DMS153 treated with DMSO at 0.1 percent for 48 hours (cell line): ENCODE data around the gene CHD5.

Source experiments
- DNase-seq: peaks from one replicate; lab custom pipeline; 2025; ENCODE audit not compliant: unreplicated experiment; lab: John Stamatoyannopoulos, UW

Gene CHD5

DNA sequence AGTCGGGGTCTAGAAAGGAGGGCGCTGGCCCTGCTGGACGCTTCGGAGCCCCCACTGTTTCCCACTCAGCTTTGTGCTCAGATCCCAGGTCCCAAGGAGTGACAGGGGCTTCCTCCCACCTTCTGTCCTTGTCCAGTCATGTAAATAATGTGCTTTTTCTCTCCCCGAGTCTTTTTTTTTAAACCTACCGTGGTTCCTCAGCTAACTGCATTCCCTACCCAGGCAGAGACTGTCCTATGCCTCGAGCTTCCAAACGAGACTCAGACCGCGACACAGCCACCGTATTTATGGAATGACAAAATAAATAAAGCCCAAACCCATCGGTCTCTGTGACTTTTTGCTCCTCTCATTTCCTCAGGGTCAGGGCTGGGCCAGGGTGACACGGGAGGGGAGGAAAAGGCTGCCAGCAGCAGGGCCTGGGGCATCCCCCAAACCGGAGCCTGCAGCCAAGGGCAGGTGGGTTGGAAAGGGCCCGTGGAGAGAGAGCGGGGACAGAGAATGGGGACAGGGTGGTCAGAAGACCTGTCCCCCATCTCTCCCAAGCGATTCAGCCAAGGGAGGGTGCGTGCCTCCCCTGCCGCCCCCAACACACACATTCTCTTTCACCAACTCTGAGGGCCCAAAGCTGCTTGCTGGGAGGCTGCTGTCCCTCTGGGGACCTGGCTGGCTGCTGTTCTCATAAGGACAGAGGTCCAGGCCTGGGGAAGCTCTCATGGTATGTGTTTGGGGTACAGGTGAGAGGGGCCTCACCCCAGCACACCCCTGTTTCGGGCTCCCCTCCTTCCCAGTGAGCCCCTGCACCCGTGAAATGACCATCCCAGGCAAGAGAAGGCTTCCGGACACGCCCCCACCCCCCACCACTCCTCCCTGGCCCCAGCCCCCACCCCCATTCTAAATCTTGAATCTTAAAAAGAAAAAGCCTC is 79.0 kb downstream of the CHD5 start:
- no peak for DNase-seq

DNA sequence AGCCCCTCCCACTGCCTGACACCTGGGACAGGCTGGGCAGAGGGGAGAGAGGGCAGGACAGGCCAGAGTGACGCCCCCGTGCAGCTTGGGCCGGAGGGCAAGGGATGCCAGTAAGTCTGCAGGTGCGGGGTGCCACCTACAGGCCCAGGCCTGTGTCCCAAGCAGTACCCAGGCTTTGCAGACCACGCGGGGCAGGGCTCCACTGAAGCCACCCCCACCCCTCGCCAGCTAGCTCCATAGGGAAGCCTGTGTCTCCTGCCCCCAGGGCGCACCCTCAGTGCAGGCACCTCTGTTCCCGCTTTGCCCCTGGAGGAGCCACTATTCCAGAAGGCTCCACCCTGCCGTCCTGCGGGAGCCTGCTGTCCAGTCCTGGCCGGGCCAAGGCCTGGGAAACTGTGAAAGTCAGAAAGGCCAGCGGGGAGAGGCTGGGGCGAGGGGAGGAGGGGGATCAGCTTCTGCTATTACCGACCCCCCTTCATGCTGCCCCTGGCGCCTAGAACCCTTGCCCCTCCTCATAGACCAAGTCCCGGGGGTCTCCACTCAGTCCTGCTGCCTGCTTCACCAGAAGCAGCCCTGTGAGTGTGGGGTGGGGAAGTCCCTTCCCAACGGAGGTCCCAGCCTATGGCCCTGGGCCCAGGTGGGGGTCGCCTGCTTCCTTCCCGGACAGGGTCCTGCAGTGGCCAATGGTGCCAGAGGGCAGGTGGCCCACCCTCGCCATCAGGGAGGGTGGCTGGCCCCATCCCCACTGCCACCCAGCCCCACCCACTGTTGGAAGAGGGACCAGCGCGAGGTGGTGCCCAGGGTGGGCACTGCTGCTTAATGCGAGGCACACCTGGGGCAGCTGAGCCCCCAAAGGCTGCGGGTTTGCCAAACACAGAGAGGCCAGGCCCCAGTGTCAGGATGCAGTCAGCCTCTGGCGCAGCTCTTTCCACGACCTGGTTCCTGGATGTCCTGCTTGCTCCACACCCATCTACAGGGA is 80.0 kb downstream of the CHD5 start:
- no peak for DNase-seq

DNA sequence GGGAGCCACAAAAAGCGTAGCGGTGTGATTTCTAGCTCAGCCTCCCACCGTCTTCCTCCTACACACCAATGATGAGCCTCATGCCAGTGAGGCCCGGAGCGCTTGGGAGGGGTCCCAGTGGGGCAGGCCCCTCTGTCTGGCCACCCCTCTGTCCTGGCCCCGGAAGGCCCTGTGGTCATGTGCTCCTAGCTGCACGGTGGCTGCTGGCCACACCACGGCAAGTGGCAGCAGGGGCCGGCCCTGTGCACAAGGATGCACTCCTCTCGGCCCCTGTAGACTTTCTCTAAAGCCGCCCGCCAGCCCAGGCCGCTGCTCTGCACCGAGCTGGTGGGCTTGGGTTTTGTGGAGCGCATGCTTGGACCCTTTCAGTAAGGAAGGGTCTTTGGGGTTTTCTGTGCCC is 80.8 kb downstream of the CHD5 start:
- DNase-seq, result no peak

DNA sequence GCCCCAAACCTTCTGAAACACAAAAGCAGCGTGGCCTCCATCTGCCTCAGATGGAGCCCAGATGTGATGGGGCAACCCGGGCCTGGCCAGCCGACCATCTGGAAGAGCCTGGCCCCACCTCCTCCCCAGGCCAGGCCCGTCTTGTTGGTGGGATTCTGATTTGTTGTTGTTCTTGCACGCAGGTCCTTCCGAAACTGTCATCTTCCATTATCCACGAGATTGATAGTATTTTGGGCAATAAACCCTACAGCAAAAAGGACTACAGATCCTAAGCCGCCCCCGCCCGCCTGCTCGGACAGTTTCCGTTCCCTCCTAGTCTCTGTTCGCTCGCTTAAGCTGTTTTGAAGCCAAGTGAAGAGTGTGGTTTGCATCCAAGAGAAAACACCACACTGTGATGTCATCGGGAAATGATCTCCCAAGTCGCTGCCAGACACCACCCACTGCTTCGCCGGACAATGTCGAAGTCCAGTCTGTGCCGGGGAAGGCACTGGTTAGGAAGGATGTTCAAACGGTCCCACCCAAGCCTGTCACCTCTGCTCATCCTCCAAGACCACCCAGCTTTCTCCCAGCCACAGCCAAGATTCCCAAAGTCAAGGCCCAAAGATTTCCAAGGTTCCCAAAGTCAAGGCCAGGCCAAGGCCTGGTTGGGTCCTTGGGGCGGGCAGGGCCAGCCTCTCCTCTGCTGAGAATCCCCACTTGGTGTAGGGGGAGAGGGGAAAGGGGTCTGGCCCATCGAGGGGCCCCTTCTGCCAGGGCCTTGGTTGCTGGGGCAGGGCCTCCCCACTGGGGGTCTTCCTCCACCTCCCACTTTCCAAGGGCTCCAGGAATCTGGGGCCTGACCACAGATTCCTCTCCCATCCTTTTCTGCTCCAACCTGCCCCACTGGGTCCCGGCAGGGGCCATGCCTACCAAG is 81.6 kb downstream of the CHD5 start:
- no peak for DNase-seq

DNA sequence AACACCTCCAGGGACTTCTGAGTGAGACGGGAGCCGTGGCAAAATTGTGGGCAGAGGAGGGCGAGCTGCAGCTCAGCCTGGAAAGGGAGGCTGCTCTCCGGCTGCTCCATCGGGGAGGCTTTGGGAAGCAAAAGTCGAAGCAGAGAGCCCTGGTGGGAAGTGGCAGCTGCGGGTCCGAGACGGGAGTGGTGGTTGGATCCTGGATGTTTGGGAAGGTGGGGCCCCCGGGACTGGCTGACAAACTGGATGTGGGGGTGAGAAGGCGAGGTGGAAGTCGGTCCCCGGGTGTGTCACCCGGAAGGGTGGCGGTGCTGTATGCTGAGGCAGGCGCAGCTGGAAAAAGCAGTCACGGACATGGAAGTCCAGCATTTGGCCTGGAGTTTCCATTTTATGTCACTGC is 82.3 kb downstream of the CHD5 start:
- no peak for DNase-seq

DNA sequence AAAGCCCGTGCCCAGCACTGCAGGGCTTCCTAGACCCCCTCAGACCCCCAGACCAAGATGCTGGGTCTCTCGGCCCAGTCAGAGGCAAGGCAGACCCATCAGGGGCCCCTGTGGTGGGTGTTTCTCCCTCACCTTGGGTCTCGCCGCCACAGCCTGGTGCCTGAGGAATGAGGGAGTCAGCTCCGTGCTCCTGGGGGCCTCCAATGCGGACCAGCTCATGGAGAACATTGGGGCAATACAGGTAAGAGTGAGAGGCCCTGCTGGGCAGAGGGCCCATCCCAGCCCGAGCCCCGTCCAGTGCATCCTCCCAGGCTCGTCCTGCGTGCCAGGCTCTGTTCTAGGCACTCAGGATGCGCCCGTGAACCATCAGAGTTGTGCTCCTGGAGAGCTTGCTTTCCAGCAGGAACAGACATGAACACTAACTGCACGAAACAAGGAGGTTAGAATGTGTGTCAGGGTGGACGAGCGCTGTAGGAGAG is 83.0 kb downstream of the CHD5 start:
- DNase-seq, result no peak

DNA sequence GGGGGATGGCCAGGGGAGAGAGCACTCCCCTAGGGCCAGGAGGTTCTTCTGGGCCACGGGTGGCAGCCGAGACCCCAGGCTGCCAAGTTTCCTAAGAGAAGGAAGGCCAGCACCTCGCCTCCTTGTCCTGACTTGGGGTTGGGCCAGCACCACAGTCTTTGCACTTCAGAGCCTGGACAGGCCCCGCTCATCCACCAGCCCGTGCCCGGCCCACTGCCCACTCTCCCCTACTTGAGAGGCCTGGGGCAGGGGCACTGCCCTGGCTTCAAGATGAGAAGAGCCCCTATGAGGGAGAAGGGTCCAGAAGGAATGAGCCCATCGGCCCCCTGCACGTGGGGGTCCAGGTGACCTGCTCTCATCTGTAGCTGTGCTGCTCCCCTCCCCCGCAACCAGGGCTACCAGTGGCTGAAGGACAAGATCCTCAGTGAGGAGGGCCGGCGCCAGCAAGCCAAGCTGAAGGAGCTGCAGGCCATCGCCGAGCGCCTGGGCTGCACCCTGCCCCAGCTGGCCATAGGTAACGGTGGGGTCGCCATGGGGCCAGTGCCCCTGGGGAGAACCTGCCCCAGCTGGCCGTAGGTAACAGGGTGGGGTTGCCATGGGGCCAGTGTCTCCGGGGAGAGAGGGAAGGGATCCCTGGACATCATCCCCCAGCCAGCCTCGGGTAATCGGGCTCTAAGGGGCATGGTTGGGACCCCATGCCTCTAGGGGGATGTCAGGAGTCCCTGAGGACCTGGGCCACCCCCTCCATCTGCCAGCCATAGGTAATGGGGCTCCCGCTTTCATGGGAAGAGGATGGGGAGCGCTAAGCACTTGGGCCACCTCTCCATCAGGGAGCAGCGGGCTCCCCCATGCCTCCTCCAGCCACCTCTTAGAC is 83.6 kb downstream of the CHD5 start:
- DNase-seq, result no peak

DNA sequence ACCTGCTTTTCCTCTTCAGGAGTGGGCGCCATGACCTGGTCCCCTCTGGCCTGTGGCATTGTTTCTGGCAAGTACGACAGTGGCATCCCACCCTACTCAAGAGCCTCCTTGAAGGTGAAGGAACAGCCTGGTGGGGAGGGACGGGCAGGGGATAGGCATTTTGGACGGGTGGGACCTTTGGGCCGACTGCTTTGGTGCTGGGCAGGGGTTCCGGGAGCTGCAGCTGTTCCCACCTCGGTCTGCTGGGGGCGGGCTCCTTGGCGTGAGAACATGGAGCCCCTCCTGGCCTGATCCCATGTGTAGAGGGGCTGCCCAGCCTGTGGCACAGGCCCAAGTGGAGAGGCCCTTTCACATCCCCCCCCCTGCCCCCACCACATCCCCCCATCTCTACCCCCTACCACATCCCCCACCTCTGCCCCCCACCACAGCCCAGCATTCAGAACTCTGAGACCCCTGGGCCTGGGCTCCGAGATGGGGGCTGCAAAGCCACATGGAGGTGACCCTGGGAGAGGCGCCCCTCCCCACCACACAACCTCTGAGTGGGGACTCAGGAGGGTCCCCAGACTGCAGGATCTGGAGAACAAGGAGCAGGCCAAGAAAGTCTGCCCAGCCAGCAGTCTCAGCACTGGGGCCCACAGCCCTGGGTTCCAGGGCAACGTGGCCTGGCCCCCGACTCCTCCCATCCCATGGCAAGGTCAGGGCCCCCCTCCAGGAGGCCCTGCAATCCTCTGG is 84.4 kb downstream of the CHD5 start:
- DNase-seq, result no peak

DNA sequence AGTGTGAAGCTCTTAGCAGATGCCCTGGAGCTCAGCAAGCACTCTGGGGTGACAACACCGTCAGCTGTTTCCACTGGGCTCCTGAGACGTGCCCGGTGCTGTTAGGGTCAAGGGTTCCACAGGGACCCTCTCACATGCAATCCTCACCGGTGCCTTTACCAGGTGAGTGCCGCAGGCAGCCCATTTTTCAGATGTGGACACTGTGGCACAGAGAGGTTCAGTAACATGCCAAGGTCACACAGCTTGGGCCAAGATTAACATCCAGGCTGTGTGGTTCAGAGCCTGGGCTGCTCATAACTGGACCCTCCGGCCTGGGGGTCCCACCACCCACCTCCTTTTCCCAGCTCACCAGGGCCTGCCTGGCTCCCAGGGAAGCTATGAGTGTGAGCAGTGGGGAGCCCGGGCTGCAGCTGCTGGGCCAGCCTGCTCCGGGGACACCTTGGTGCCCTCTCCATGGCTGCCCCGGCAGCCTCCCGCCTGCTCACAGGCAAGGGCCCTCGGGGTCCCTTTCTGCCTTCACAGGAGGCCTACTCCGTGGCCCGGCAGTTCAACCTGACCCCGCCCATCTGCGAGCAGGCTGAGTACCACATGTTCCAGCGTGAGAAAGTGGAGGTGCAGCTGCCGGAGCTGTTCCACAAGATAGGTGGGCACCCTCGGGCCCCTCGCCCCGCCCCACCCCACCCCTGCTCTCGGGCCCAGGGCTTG is 85.2 kb downstream of the CHD5 start:
- DNase-seq, result no peak

DNA sequence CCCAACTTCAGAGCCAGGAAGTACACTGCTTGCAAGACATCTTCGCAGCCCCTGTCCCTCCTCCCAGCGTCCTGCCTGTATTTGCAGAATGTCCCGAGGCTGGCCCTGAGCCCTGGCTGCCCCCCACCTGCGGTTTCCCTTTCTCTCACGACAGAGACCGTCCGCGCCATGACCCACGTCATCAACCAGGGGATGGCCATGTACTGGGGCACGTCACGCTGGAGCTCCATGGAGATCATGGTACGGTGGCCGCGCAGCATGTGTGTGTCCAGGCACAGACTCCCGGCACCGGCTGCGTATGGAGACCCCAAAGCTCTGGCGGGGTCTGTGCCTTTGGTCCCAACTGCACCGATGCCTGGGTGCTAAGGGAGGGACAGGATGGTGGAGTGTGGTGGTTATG is 85.9 kb downstream of the CHD5 start:
- no peak for DNase-seq

DNA sequence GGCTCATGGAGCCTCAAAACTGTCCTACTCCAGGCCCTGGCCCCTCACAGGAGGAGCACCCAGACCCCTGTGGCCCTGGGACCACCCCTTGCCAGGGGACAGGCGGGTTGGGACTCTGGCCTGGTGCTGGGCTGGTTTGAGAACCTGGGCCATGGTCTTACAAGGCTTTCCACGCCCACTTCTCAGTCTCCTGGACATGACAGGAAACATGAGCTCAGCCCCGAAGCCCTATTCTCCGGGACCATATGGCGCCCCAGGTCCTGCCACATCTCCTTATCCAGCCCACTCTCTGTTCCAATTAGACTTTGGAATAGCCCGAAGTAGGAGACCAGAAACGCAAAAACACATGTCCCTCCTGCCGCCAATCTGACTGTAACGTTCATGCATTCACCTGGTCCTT is 86.5 kb downstream of the CHD5 start:
- DNase-seq, result no peak

DNA sequence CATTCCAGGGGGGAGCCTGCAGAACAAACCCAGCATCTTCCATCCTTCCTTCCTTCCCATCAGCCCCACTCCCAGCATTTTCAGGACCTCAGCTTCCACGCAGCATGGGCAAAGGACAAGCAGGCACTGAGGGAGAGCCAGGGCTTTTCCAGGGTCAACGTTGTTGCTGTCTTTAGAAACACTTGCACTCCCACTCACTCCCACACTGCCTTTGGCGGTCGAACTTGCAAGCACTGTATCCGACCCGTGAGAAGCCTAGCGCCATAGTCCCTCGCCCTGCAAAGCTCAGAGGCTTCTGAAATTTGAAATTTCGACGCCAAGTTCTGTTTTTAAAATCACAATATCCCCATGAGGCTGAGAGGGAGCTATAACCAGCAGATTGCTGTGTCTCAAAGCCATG is 87.0 kb downstream of the CHD5 start:
- no peak for DNase-seq

DNA sequence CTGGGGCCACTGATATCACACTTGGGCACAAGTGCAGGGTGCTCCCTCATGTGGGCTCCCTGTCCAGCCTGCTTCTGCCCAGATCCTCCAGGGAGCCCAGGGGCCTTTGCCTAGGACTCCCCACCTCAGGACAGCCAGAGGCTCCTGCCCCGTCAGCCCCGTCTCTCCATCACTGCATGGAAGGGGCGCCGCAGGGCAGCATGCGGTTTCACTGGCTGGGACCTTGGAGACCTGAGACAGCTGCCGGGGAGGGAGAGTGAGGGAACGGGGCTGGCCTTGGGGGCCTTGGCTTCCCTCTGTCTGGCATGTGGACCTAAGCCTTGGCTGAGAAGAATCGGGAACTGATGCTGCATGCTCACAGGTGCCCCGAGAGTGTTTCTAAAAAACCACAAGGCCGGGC is 87.9 kb downstream of the CHD5 start:
- no peak for DNase-seq

DNA sequence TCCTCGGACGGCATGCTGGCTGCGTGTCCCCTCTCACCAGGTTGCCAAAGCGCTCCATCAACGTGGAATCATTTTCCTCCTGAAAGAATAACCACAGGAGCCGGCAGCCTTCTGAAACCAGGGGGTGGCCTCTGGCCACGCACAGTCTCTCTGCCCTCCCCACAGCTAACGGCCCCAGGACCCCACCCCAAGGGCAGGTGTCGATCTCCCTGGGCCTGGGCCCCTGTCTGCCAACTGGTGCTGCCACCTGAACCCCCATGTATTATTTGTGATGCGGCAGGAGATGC is 88.4 kb downstream of the CHD5 start:
- DNase-seq, result no peak

DNA sequence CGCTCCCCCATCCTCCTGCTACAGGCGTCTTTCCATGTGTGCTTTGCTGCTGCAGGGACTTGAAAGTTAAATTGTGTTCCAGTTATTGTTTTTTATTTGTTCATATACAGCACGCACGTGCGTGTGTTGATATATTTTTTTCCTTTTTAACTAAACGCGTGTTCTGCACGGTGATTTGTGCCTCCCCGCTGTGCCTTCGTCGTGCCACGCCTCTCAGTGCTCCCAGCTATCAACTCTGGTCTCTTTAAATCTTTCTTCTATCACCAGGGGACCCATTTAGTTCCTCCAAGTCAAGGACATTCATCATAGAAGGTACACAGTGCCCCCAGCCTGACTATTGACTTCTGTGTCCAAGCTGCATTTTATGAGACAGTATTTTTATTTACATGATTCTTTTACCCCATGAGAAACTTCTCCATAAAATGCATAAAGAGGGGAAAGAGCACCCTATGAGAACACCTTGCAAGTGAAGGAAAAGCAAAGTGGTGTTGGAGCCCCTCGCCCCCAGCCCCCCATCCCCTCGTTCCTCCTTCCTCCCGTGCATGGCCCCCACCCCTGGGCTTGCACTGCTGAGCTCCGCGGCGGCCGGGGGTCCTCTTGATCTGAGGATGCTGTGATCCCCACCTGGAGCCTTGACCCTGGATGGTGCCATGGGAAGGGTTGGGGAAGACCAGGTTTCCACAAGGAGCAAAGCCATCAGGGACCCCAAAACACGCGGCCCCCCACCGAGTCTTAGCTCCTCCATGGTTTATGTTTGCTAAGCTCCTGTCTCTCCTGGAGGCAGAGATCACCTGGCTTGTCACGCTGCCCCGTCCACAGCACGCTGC is 88.9 kb downstream of the CHD5 start:
- DNase-seq, result no peak

DNA sequence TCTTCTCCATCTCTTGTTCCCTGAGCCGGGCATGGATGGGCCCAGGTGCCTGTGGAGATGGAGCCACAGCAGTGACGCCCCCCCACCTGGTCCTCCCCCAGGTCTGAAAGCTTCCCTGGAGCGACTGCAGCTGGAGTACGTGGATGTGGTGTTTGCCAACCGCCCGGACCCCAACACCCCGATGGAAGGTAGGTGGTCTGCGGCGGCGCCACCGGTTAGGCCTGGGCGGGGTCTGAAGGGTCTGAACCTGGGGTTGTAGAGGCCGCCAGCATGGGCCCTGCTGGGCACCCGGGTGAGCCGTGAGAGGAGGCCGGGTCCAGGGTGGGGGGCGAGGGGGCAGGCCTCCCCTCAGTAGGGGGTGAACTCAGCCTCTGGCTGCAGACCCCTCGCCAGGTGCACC is 89.8 kb downstream of the CHD5 start:
- no peak for DNase-seq

DNA sequence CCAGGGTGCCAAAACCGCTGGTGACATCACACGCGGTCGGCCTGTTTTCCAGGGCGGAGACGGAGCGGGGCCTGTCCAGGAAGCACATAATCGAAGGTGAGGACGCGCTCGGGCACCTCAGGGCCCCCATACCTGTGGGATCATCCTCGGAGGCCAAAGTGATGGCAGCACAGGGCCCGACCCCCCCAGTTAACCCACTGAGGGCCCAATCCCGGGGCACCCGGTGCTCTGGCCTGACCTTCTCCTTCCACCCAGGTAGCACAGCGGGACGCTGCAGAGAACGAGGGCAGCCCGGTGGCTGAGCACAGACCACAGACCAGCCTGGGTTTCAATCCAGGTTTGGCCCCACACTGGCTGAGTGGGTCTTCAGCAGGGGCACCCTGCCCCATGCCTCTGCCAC is 91.2 kb downstream of the CHD5 start:
- DNase-seq, result no peak

DNA sequence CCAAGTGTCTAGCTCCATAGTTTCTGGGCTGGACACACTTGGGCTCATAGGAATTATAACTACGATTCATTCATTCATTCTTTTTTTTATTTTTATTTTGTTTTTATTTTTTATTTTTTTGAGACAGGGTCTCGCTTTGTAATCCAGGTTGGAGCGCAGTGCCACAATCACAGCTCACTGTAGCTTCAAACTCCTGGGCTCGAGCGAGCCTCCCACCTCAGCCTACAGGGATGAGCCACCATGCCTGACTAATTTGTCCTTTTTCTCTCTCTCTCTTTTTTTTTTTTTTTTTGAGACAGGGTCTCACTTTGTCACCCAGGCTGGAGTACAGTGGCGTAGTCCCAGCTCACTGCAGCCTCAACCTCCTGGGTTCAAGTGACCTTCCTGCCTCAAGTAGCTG is 92.2 kb downstream of the CHD5 start:
- DNase-seq, result no peak
